GM18511 (cell line): ENCODE data around the gene GPNMB.
"Not testable (repeated sequence)": the region's sequence is repeated elsewhere in the genome, so short reads cannot be mapped to it uniquely, and the experiment has no call there.

ENCODE experiments used
- ATAC-seq: cut with Tn5 transposase; IDR thresholded peaks from one replicate; pipeline ENCODE4 v1.9.1; 2021; ENCODE audit warnings: mild to moderate bottlenecking, moderate library complexity; ENCODE audit not compliant: unreplicated experiment

Gene GPNMB

GRCh38 chr7:23298141-23298881 is 51.7 kb downstream of the GPNMB start:
- no peak for ATAC-seq

- ATAC-seq: peak; percentile 99
Measured at GRCh38 chr7:23298885-23299769, 52.6 kb downstream of the GPNMB start, which contains the start of gene MALSU1. TSS of gene MALSU1 (plus strand) at chr7:23299339. CDS start at chr7:23299353, 14 bp downstream.

- ATAC-seq: peak; percentile 15
Measured at GRCh38 chr7:23299770-23300300, 53.3 kb downstream of the GPNMB start.

GRCh38 chr7:23306936-23307521 is 60.5 kb downstream of the GPNMB start:
- ATAC-seq: no peak

- no peak for ATAC-seq
Measured at GRCh38 chr7:23308754-23309153, 62.2 kb downstream of the GPNMB start.

- not testable (repeated sequence) for ATAC-seq
Measured at GRCh38 chr7:23312141-23312540, 65.6 kb downstream of the GPNMB start.

- no peak for ATAC-seq
Measured at GRCh38 chr7:23315366-23315765, 68.8 kb downstream of the GPNMB start.
